B cell (primary cell): ENCODE results near the gene AIG1.

Source experiments
- CTCF ChIP-seq: fragments of 200-600 bp; IDR thresholded peaks from one replicate; pipeline ENCODE4 v1.8.0; 2022; ENCODE audit warnings: antibody characterized with exemption, mild to moderate bottlenecking
- EZH2 ChIP-seq: IDR thresholded peaks from 2 replicates; pipeline ENCODE4 v1.6.1; 2012; ENCODE audit warnings: borderline replicate concordance, low read depth, mild to moderate bottlenecking, moderate library complexity, low read length; ENCODE audit not compliant: insufficient read depth, poor library complexity, severe bottlenecking

- TF ChIP-seq EZH2 (no peak), CTCF (no peak)
Measured at GRCh38 chr6:143276436-143276835, 215.7 kb downstream of the AIG1 start.
